GM19351 (cell line): ENCODE measurements around the gene FAM3B.

Experiments used
- ATAC-seq: cut with Tn5 transposase; IDR thresholded peaks from one replicate; pipeline ENCODE4 v1.9.1; 2021; ENCODE audit warnings: mild to moderate bottlenecking, moderate library complexity; ENCODE audit not compliant: unreplicated experiment

The FAM3B gene

GRCh38 chr21:41390043-41390639 lies 73.5 kb downstream of the FAM3B start:
- no peak for ATAC-seq

DNA sequence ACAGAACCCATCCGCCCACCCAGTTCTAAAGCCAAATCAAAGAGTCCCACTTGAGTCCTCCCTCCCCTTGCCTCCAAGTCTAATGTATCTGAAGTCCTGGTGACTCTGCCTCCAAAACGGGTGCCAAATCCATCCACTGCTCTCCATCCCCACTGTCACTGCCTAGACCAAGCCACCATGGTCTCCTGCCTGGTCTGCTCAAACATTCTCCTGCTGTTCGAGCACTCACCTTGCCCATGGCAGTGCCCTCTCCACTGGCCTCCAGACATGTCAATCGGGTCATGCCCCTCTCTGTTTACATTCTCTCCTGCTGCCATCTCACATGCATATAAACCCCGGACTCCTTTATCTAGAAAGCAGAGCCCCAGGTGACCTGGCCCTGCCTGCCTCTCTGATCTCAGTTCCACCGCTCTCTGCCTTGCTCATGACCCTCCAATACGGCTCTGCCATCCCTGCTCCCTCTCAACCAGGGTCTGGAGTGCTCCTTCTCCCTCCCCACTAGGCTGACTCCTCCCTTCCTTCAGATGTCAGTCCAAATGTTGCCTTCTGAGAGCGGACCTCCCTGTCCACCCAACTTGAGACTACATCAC lies 77.4 kb downstream of the FAM3B start:
- ATAC-seq, result no peak

- no peak for ATAC-seq
Observed at GRCh38 chr21:41396558-41397075, 80.0 kb downstream of the FAM3B start.

- no peak for ATAC-seq
Observed at GRCh38 chr21:41397471-41397891, 80.9 kb downstream of the FAM3B start.

DNA sequence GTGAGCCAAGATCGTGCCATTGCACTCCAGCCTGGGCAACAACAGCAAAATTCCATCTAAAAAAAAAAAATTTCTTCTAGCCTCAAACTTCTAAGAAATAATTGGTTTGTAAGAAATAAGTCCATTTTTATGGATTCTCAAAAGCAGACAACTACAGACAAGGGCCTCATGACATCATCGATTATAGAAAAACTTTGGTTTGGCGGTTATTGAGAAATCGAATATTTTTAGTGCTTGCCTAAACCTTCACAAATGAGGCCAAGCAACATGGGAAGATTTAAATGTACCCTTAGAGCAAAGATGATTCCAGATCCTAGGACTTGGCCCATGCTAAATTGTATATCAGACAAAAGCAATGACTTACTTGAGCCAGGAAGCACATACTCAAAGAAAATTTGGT lies 81.7 kb downstream of the FAM3B start:
- no peak for ATAC-seq

GRCh38 chr21:41398831-41399230 lies 82.2 kb downstream of the FAM3B start:
- ATAC-seq, result no peak

DNA sequence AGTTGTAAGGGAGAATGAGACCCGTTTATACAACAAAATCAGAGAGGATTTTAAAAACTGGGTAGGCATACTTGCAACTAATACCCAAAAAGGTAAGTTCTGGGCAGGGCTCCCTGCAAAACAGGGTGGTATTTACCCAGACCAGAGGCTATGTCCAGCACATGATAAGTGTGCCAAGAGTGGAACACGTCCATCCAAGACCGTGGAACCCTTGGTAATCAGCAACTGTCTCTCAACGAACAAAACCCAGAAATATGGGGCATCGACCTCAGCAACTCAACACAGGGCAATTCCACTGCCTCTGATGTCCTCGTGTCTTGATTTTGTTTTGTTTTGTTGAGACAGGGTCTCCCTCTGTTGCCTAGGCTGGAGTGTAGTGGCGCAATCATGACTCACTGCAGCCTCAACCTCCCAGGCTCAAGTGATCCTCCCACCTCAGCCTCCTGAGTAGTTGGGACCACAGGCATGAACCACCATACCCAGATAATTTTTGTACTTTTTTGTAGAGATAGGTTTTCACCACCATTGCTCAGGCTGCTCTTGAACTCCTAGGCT lies 82.7 kb downstream of the FAM3B start:
- no peak for ATAC-seq

- no peak for ATAC-seq
Observed at GRCh38 chr21:41402231-41402630, 85.6 kb downstream of the FAM3B start.

DNA sequence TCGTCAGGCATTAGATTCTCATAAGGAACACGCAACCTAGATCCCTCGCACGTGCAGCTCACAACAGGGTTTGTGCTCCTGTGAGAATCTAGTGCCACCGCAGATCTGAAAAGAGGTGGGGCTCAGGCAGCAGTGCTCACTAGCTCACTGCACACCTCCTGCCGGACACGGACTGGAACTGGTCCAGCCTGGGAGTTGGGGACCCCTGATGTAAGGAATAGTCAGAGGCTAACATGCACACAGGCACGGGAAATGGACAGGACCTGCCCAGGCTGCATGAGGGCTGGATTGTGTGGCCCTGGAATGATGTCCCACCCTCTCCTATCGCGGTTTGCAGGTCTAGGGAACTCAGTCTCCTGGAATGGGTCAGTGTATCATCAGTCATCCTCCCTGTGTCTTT lies 86.2 kb downstream of the FAM3B start:
- ATAC-seq, result no peak

DNA sequence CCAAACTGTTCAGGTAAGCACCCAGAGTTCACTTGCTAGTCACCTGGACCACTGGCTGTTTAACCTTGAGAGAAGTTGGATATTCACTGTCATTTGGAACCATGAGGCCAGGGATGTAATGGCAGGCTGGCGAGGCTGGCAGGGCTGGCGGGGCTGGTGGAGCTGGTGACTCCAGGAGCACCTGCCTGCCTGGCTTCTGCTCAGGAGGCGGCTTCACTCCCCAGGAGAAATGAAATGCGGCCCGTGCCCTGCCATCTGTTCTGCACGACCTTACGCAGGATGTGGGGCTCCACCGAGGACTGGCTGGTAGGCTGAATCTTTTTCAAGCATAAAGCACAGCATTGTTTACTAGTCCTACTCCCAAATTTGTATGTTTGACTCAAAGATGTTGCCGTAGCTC lies 86.7 kb downstream of the FAM3B start:
- ATAC-seq, result no peak

- no peak for ATAC-seq
Observed at GRCh38 chr21:41403966-41404365, 87.4 kb downstream of the FAM3B start.

DNA sequence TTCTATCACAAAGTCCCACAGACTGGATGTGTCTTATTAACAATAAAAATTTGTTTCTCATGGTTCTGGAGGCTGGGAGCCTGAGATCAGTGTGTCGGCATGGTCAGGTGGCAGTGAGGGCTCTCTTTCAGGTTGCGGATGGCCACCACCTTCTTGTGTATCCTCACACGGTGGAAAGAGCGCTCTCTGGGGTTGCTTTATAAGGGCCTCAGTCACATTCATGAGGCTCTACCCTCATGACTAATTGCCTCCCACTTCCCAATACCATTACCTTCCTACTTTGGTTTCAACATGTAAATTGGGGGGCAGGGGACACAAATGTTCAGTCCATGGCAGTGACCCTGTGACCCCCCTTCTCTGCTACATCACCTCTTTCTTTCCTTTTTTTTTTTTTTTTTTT lies 88.7 kb downstream of the FAM3B start:
- ATAC-seq, result no peak

DNA sequence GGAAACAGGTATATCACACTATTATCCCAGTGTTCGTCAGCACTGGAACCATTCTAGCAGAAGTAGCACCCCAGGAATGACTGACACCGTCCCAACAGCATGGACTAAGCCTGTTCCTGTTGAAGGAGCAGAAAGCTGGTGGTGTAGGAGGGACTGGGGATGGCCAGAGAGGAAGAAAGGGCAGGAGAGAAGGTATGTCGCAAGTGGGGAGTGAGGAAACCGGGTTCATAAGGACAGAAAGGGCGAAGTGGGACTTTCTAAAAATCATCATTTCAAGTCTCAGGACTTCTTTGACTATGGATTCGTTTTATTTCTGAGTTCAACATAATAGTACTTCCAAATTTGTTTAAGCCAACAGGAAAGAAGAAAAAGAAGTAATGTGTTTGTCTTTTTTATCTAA lies 89.7 kb downstream of the FAM3B start:
- ATAC-seq, result no peak
